Activated CD4-positive, CD25-positive, alpha-beta regulatory T cell (primary cell): Measurements from ENCODE around the gene CCDC88B.
"Not testable (repeated sequence)": the region's sequence is repeated elsewhere in the genome, so short reads cannot be mapped to it uniquely, and the experiment has no call there.

ENCODE experiments used
- DNase-seq, 4 experiments: peaks; one replicate each; lab custom pipeline; 2025; lab: John Stamatoyannopoulos, UW

The CCDC88B gene

DNA sequence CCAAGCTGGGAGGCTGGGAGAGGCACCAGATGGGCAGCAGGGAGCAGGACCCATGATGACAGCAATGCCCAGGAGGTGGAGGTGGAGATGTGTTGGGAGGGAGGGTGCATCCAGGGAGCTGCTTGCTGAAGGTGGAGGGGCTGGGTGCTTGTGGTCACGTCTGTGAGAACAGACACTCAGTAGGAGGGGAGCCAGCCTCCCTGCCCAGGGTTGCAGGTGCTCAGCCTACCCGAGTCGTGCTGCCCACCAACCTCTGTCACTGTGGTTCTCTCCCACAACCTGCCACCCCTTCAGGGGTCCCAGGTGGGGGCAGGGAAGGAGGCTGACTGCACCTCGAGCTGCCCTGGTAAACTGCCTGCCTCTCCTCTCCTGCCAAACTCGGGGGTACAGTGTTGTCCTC, 16.6 kb upstream of the CCDC88B start:
- DNase-seq = no peak

DNA sequence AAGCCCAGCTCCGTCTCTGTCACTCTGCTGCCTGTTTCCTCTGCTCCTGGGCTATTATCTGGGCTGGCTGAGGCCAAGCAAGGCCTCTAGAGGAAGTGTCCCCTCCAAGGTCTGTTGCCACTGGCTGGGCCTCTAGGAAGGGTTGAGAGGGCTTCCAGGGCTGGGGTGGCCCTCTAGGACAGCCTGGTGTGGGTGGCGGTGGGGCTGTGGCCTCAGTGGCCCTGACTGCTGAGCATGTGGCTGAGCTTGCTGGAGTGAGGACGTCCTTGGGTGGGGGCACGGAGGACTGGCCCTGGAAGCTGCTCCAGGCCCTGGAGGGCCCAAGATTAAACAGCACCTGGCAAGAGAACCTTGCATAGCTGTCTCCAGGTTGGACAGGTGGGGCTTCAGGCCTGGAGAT, 16.0 kb upstream of the CCDC88B start:
- not testable (repeated sequence) for DNase-seq

- DNase-seq = no peak
These were observed 15.1 kb upstream of the CCDC88B start for GRCh38 chr11:64324692-64325469.

DNA sequence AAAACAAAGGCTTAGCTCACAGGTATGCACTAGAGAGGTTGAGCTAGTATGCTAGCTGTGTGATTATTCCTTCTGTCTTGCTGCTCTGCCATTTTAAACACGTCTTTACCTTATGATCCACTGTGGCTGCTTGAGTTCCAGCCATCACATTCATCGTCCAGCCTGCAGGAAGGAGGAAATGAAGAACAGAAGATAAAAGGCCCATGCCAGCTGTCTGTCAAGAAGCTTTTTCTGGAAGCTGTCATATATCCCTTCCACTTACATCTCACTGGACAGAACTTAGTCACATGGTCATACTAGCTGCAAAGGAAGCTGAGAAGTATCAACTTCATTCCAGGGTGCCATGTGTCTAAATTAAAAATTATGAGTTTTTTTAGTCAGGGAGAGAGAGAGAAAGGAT, 12.6 kb upstream of the CCDC88B start:
- DNase-seq = no peak

- no peak for DNase-seq
These were observed 12.0 kb upstream of the CCDC88B start for GRCh38 chr11:64327993-64328392.

DNA sequence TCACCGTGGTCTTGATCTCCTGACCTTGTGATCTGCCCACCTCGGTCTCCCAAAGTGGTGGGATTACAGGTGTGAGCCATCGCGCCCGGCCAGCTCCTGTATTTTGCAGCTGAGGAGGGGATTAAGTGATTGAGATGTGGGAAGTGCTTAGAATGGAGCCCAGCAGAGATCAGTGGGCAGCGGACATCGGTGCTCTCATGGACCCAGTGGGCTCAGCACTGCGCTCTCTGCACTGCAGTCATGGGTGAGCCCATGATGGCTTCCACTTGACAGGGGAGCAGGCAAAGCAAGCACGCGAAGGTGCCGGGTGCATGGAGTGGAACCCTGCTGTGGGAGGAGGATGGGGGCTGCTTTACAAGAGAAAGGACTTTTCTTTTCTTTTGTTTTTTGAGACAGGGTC, 9.1 kb upstream of the CCDC88B start:
- DNase-seq = no peak

DNA sequence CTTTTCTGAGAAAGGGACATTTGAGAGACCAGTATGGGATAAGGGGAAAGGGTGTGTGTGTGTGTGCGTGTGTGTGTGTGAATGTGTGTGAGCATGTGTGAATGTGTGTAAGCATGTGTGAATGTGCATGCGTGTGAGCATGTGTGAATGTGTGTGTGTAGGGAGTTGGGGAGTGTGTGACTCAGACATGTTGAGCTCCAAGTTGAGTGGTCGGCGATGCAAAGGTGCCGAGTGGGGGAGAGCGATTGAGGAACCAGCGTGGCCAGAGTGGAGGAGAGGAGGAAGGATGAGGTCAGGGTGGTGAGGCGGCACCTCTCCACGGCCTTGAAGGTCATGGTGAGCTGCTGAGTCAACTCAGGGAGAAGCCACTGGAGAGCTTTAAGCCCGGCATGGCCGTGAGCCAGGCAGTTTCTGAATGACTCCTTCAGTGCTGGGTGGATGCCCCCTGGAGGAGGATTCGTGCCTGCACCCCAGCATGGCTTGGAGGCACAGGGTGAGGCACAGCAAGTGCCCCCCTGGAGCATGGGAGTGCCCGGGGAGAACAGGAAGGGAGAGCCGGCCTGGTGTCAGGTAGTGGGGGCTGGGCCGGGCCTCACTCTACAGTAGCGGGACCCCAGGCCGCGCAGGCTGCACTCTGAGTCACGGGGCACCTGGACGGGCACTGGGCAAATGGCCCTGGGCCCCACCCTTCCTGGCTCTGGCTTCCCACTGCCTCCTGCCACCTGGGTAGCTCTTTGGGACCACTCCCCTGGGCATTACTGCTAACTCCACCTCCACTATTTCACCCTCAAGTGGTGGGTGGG, 8.2 kb upstream of the CCDC88B start:
- DNase-seq = peak in 3 of 4 experiments; percentile 33 to 56 (median 47)

DNA sequence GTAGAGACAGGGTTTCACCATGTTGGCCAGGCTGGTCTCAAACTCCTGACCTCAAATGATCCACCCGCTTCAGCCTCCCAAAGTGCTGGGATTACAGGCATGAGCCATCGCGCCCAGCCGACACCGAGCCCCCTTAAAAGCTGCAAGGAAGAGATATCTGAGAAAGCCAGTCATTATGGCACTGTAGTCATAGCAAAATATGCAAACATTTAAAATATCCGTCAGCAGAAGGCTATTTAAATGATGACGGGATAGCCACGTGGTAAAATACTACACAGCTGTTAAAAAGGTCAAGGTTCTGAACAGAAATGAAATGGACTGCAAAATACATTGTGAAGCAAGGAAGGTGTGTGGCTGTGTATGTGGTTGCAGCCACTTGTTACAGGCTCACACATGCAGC, 6.4 kb upstream of the CCDC88B start:
- DNase-seq = no peak

- no peak for DNase-seq
These were observed 5.0 kb upstream of the CCDC88B start for GRCh38 chr11:64334764-64335735.

GRCh38 chr11:64337538-64338249, 2.3 kb upstream of the CCDC88B start:
- DNase-seq = no peak

DNA sequence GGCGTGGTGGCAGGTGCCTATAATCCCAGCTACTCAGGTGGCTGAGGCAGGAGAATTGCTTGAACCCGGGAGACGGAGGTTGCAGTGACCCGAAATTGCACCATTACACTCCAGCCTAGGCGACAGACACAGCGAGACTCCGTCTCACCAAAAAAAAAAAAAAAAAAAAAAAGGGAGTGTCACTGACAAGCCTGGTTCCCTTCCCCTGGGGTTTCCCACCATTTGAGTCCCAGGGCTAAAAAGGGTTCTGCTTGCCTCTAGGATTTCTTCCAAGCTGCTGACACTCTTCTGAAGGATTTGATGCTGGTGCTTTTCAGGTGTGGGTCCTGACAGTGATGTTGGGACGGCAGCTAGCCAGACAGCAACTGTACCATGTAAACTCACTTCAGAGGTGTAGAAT, 1.3 kb upstream of the CCDC88B start:
- no peak for DNase-seq

DNA sequence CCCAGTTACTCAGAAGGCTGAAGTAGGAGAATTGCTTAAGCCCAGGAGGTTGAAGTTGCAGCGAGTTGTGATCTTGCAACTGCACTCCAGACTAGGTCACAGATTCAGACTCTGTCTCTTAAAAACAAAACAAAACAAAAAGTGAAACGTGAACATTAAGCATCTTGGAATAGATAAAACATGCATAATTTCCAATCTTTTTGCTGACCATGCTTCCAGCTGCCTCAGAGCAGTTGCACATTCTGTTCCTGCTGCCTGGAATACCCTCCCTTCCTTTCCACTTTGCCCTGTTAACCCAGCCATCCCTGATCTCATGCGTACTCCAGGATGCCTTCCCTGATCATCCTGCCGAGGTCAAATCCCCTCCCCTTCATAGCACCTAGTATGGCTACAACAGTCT, 718 bp upstream of the CCDC88B start:
- DNase-seq = no peak

GRCh38 chr11:64340671-64341335, 799 bp downstream of the CCDC88B start:
- DNase-seq = peak; percentile 43 to 77 (median 54)

- DNase-seq = no peak
These were observed 1.4 kb downstream of the CCDC88B start for GRCh38 chr11:64341429-64341828.

DNA sequence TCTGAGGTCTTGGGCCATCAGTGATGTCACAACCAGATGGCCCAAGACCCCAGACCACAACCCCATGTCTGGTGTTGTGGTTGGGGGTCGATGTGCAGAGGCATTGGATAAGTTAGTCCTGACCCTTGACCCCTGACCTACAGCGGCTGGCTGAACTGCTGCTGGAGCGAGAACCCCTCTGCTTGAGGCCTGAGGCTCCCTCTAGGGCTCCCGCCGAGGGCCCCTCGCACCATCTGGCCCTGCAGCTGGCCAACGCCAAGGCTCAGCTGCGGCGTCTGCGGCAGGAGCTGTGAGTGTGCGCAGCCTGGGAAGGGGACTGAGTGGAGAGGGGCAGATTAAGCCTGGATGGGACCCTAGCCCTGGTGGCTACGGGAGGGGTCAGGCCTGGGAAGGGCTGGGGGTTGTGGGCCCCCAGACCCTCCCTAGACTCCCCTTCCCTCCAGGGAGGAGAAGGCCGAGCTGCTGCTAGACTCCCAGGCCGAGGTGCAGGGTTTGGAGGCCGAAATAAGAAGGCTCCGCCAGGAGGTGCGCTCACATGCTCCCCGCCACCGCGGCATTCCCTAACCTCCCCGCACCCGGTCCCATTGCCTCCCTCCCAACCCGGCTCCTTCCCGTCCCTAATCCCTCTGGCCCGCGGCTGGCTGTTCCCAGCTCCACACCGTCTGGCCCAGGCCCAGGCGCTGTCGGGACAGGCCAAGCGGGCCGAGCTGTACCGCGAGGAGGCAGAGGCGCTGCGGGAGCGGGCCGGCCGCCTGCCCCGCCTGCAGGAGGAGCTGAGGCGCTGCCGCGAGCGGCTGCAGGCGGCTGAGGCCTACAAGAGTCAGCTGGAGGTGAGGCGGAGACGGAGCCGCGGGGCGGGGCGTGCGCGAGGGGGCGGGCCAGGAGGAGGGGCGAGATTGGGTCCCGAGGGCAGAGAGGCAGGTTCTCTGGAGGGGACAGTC, 2.1 kb downstream of the CCDC88B start:
- DNase-seq = peak; percentile 64 to 80 (median 74)

DNA sequence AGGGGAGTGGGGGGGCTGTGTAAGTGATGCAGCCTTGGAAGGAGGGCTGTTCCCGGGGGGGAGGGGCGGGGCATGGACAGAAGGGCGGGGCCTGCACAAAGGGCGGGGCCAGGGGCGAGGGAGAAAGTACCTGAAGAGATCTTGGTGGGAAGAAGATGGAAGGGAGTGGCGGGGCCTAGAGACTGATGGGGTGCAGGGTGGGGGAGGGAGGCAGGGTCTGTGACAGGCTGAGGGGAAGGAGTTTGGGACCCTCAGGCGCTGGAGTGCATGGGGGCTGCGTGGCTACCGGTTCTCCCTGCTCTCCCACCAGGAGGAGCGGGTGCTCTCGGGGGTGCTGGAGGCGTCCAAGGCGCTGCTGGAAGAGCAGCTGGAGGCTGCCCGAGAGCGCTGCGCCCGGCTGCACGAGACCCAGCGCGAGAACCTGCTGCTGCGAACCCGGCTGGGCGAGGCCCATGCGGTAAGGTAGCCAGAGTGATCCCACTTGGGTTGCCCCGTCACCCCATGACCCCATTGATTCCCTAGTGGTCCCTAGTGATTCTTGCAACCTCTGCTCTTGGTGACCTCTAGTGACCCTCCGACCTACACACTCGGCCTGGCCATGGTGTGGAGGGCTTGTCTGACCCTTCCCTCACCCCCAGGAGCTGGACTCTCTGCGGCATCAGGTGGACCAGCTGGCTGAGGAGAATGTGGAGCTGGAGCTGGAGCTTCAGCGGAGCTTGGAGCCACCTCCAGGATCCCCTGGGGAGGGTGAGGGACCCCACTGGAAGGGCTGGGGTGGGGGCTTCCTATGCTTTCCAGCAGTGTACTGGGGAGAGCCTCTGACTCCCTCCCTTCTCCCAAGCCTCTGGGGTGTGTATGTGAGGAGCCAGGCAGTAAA, 3.1 kb downstream of the CCDC88B start:
- no peak for DNase-seq

- no peak for DNase-seq
These were observed 4.0 kb downstream of the CCDC88B start for GRCh38 chr11:64343767-64344559.

GRCh38 chr11:64344787-64345186, 4.8 kb downstream of the CCDC88B start:
- DNase-seq = no peak
